ENCODE measurements around the gene LRMDA.

LRMDA gene

DNA sequence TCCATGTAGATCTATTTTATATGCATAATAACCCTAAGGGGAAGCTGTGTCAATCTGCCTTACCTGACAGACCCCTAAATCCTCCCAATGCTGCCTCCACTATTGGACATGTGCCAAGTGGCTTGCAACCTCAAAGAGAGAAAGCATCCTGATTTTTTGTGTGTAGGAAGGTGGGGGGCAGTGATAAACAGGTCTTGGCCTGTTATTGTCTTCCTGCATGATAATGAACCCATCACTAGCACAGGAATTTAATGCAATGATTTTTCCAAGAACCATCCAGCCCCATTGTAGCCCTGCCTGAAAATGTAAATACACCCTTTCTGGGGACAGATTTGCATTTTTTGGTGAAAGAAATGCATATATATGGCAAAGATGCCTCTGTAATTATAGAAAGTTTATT, 850.2 kb downstream of the LRMDA start (continued):
- TF ChIP-seq, protein P1, sequence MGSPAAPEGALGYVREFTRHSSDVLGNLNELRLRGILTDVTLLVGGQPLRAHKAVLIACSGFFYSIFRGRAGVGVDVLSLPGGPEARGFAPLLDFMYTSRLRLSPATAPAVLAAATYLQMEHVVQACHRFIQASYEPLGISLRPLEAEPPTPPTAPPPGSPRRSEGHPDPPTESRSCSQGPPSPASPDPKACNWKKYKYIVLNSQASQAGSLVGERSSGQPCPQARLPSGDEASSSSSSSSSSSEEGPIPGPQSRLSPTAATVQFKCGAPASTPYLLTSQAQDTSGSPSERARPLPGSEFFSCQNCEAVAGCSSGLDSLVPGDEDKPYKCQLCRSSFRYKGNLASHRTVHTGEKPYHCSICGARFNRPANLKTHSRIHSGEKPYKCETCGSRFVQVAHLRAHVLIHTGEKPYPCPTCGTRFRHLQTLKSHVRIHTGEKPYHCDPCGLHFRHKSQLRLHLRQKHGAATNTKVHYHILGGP (tag by site-specific recombination; IDR thresholded peaks at IDR 0.05), result no peak

DNA sequence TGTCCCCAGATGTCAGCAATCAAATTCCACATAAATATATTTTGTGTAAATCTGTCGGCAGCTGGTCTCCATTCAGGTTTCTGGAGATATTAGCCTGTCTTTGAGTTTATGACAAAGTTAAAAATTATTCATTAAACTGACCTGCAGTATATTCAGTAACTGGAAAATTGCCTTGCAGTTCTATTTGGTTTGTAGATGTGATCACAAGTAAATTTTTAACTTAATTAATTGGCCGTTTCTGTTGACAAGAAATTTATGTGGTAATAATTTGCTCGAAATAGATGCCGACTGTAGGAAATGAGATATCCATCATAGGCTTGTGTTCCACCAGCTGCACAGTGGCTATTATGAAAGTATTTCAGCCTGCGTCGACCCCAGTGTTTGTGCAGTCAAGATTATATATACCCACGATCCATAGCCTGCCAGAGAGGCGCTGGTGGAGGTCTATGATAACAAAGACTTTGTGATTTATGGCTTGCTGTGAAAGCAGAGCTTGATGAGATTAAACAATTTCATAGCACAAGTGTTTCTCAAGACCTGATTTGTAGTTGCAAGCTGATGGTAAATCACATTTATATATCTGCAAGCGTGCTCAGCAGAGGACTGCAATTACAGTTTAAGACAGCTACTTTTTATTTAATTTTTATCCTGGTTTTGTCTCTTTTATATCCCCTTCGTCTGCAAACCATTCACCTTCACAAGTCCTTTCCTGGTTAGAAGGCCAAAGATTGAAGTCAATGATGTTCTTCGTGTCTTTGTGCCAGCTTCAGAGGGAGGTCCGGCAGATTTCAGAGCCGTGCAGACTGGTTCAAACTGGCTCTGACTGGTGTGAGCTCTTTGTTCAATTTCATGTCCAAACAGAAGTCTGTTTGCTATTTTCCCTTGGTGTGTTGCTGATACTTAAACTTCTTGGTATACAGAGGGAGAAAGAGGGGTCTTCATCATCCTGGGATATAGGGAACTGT, 850.9 kb downstream of the LRMDA start:
- ChIA-PET POLR2A (no interaction called here), CTCF (interaction anchor here (0.6 kb wide), 1 partner anchor 709 kb away, joined by 3 read pairs; no protein-coding TSS in a partner anchor)
- TF ChIP-seq GFI1B (tag by site-specific recombination; IDR thresholded peaks at IDR 0.05) (peak; percentile 91), ZNF843 (tag by site-specific recombination; IDR thresholded peaks at IDR 0.05) (0 out of 2 replicates have a peak, but pooled peaks have one; percentile 41), TCF7L2 (IDR thresholded peaks at IDR 0.05; ENCODE audit: borderline replicate concordance, low read depth, low read length) (peak; percentile 76; the same call in 1 of the 2 replicates), ZBTB17 (tag by site-specific recombination; IDR thresholded peaks at IDR 0.05) (no peak), HOXA7 (CRISPR knock-in tag; IDR thresholded peaks at IDR 0.05; ENCODE audit: borderline replicate concordance) (no peak), ZBTB8A (tag by site-specific recombination; IDR thresholded peaks at IDR 0.05) (0 out of 2 replicates have a peak, but pooled peaks have one; percentile 32), ZIC2 (tag by site-specific recombination; IDR thresholded peaks at IDR 0.05) (peak; percentile 30), SCRT1 (tag by site-specific recombination; IDR thresholded peaks at IDR 0.05; ENCODE audit: borderline replicate concordance) (no peak), ZEB2 (tag by site-specific recombination; IDR thresholded peaks at IDR 0.05) (peak; percentile 29; the same call in 1 of the 2 replicates), SETDB1 (IDR thresholded peaks at IDR 0.05; ENCODE audit: insufficient read length, low read length) (peak; percentile 29), ZNF596 (tag by site-specific recombination; IDR thresholded peaks at IDR 0.05) (0 out of 2 replicates have a peak, but pooled peaks have one; percentile 6), SP7 (tag by site-specific recombination; IDR thresholded peaks at IDR 0.05) (peak; percentile 14; the same call in 1 of the 2 replicates), FEZF1 (tag by site-specific recombination; IDR thresholded peaks at IDR 0.05) (peak; percentile 54; the same call in 1 of the 2 replicates), IKZF3 (tag by site-specific recombination; IDR thresholded peaks at IDR 0.05) (0 out of 2 replicates have a peak, but pooled peaks have one; percentile 20), ZSCAN30 (tag by site-specific recombination; IDR thresholded peaks at IDR 0.05) (peak; percentile 50; the same call in 1 of the 2 replicates), ZNF223 (tag by site-specific recombination; IDR thresholded peaks at IDR 0.05) (no peak), HOXD13 (CRISPR knock-in tag; IDR thresholded peaks at IDR 0.05; ENCODE audit: borderline replicate concordance) (no peak), OSR2 (tag by site-specific recombination; IDR thresholded peaks at IDR 0.05) (peak; percentile 26; the same call in 1 of the 2 replicates), ZNF354C (tag by site-specific recombination; IDR thresholded peaks at IDR 0.05; ENCODE audit: borderline replicate concordance, low read depth) (no peak), GLIS1 (tag by site-specific recombination; IDR thresholded peaks at IDR 0.05) (peak; percentile 80), ZNF423 (tag by site-specific recombination; IDR thresholded peaks at IDR 0.05) (no peak)
- TF ChIP-seq, protein P2, sequence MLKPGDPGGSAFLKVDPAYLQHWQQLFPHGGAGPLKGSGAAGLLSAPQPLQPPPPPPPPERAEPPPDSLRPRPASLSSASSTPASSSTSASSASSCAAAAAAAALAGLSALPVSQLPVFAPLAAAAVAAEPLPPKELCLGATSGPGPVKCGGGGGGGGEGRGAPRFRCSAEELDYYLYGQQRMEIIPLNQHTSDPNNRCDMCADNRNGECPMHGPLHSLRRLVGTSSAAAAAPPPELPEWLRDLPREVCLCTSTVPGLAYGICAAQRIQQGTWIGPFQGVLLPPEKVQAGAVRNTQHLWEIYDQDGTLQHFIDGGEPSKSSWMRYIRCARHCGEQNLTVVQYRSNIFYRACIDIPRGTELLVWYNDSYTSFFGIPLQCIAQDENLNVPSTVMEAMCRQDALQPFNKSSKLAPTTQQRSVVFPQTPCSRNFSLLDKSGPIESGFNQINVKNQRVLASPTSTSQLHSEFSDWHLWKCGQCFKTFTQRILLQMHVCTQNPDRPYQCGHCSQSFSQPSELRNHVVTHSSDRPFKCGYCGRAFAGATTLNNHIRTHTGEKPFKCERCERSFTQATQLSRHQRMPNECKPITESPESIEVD (tag by site-specific recombination; IDR thresholded peaks at IDR 0.05), result peak; percentile 71
- TF ChIP-seq, protein P3, sequence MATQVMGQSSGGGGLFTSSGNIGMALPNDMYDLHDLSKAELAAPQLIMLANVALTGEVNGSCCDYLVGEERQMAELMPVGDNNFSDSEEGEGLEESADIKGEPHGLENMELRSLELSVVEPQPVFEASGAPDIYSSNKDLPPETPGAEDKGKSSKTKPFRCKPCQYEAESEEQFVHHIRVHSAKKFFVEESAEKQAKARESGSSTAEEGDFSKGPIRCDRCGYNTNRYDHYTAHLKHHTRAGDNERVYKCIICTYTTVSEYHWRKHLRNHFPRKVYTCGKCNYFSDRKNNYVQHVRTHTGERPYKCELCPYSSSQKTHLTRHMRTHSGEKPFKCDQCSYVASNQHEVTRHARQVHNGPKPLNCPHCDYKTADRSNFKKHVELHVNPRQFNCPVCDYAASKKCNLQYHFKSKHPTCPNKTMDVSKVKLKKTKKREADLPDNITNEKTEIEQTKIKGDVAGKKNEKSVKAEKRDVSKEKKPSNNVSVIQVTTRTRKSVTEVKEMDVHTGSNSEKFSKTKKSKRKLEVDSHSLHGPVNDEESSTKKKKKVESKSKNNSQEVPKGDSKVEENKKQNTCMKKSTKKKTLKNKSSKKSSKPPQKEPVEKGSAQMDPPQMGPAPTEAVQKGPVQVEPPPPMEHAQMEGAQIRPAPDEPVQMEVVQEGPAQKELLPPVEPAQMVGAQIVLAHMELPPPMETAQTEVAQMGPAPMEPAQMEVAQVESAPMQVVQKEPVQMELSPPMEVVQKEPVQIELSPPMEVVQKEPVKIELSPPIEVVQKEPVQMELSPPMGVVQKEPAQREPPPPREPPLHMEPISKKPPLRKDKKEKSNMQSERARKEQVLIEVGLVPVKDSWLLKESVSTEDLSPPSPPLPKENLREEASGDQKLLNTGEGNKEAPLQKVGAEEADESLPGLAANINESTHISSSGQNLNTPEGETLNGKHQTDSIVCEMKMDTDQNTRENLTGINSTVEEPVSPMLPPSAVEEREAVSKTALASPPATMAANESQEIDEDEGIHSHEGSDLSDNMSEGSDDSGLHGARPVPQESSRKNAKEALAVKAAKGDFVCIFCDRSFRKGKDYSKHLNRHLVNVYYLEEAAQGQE (tag by site-specific recombination; IDR thresholded peaks at IDR 0.05), result no peak
- peak overlapping the region; percentile 55 for H3K27ac ChIP-seq (ENCODE audit: extremely low read depth, low read depth, low read length)
- no peak overlapping the region for H3K4me3 ChIP-seq (ENCODE audit: low read depth, low read length)
- H3K36me3 ChIP-seq (ENCODE audit: control insufficient read depth in 2 of 2, insufficient read depth in 1 of 2, low read length in 2 of 2), result no peaks in the 10 kb centered on the region
- H3K9me3 ChIP-seq (ENCODE audit: control insufficient read depth, insufficient read depth, low read depth, low read length), result no peaks in the 10 kb centered on the region
- peaks cover 10% of the 10 kb centered on the region for H3K4me1 ChIP-seq (ENCODE audit: control insufficient read depth, insufficient read depth, low read length)
